ENCODE data around the gene DNLZ.

Gene DNLZ

GRCh38 chr9:136341769-136342168 is 21.8 kb downstream of the DNLZ start:
- DNase-seq: no peak

GRCh38 chr9:136341042-136341655 is 22.4 kb downstream of the DNLZ start:
- no peak for DNase-seq

- no peak for DNase-seq
Observed at GRCh38 chr9:136340356-136341041, 23.0 kb downstream of the DNLZ start.

GRCh38 chr9:136339958-136340310 is 23.6 kb downstream of the DNLZ start:
- DNase-seq: no peak

- peak; percentile 25 for DNase-seq
Observed at GRCh38 chr9:136339173-136339957, 24.2 kb downstream of the DNLZ start.

- DNase-seq: no peak
Observed at GRCh38 chr9:136338511-136338910, 25.0 kb downstream of the DNLZ start.

- DNase-seq: no peak
Observed at GRCh38 chr9:136337416-136338395, 25.8 kb downstream of the DNLZ start.

GRCh38 chr9:136336881-136337280 is 26.7 kb downstream of the DNLZ start:
- no peak for DNase-seq

- DNase-seq: no peak
Observed at GRCh38 chr9:136336156-136336870, 27.2 kb downstream of the DNLZ start.

GRCh38 chr9:136335296-136336155 is 28.0 kb downstream of the DNLZ start:
- DNase-seq: no peak

GRCh38 chr9:136334541-136334940 is 29.0 kb downstream of the DNLZ start:
- DNase-seq: no peak

GRCh38 chr9:136333486-136333885 is 30.1 kb downstream of the DNLZ start:
- no peak for DNase-seq

- no peak for DNase-seq
Observed at GRCh38 chr9:136333045-136333444, 30.5 kb downstream of the DNLZ start.

- no peak for DNase-seq
Observed at GRCh38 chr9:136332482-136332983, 31.0 kb downstream of the DNLZ start.

GRCh38 chr9:136331556-136332481 is 31.7 kb downstream of the DNLZ start:
- DNase-seq: no peak

- no peak for DNase-seq
Observed at GRCh38 chr9:136331030-136331429, 32.5 kb downstream of the DNLZ start.

GRCh38 chr9:136330406-136330990 is 33.0 kb downstream of the DNLZ start:
- no peak for DNase-seq

- DNase-seq: no peak
Observed at GRCh38 chr9:136329636-136330405, 33.7 kb downstream of the DNLZ start.

GRCh38 chr9:136329211-136329627 is 34.3 kb downstream of the DNLZ start:
- DNase-seq: no peak

Data from NCI-H2171 treated with DMSO at 0.1 percent for 48 hours (cell line).